ENCODE data around the gene GRPEL1. TPM values are rescaled to one million over a fixed set of nuclear protein-coding genes. Genes with fewer than 3 reads are reported as not detected.

The GRPEL1 gene
- total and polyA plus RNA-seq, 2 experiments from 2014 or later, result 27.4 to 112 TPM

GRCh38 chr4:7108660-7109059 lies 40.8 kb upstream of the GRPEL1 start (continued):
- TF ChIP-seq, protein P1, sequence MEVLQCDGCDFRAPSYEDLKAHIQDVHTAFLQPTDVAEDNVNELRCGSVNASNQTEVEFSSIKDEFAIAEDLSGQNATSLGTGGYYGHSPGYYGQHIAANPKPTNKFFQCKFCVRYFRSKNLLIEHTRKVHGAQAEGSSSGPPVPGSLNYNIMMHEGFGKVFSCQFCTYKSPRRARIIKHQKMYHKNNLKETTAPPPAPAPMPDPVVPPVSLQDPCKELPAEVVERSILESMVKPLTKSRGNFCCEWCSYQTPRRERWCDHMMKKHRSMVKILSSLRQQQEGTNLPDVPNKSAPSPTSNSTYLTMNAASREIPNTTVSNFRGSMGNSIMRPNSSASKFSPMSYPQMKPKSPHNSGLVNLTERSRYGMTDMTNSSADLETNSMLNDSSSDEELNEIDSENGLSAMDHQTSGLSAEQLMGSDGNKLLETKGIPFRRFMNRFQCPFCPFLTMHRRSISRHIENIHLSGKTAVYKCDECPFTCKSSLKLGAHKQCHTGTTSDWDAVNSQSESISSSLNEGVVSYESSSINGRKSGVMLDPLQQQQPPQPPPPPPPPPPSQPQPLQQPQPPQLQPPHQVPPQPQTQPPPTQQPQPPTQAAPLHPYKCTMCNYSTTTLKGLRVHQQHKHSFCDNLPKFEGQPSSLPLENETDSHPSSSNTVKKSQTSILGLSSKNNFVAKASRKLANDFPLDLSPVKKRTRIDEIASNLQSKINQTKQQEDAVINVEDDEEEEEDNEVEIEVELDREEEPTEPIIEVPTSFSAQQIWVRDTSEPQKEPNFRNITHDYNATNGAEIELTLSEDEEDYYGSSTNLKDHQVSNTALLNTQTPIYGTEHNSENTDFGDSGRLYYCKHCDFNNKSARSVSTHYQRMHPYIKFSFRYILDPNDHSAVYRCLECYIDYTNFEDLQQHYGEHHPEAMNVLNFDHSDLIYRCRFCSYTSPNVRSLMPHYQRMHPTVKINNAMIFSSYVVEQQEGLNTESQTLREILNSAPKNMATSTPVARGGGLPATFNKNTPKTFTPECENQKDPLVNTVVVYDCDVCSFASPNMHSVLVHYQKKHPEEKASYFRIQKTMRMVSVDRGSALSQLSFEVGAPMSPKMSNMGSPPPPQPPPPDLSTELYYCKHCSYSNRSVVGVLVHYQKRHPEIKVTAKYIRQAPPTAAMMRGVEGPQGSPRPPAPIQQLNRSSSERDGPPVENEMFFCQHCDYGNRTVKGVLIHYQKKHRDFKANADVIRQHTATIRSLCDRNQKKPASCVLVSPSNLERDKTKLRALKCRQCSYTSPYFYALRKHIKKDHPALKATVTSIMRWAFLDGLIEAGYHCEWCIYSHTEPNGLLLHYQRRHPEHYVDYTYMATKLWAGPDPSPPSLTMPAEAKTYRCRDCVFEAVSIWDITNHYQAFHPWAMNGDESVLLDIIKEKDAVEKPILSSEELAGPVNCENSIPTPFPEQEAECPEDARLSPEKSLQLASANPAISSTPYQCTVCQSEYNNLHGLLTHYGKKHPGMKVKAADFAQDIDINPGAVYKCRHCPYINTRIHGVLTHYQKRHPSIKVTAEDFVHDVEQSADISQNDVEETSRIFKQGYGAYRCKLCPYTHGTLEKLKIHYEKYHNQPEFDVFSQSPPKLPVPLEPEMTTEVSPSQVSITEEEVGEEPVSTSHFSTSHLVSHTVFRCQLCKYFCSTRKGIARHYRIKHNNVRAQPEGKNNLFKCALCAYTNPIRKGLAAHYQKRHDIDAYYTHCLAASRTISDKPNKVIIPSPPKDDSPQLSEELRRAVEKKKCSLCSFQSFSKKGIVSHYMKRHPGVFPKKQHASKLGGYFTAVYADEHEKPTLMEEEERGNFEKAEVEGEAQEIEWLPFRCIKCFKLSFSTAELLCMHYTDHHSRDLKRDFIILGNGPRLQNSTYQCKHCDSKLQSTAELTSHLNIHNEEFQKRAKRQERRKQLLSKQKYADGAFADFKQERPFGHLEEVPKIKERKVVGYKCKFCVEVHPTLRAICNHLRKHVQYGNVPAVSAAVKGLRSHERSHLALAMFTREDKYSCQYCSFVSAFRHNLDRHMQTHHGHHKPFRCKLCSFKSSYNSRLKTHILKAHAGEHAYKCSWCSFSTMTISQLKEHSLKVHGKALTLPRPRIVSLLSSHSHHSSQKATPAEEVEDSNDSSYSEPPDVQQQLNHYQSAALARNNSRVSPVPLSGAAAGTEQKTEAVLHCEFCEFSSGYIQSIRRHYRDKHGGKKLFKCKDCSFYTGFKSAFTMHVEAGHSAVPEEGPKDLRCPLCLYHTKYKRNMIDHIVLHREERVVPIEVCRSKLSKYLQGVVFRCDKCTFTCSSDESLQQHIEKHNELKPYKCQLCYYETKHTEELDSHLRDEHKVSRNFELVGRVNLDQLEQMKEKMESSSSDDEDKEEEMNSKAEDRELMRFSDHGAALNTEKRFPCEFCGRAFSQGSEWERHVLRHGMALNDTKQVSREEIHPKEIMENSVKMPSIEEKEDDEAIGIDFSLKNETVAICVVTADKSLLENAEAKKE (CRISPR knock-in tag; IDR thresholded peaks at IDR 0.05), result no peak

GRCh38 chr4:7108046-7108625 lies 40.3 kb upstream of the GRPEL1 start:
- H3K4me2 ChIP-seq, result no peak overlapping the region
- no peak overlapping the region for H3K27ac ChIP-seq (ENCODE audit: low read depth)
- H3K4me3 Mint-ChIP-seq, result no peak overlapping the region
- H3K4me1 Mint-ChIP-seq, result peaks cover 8% of the 10 kb centered on the region; the same call in 2 of the 3 replicates
- H3F3A ChIP-seq (replicated peaks; ENCODE audit: low read depth), result no peaks in the 10 kb centered on the region
- no peaks in the 10 kb centered on the region for H3K79me2 ChIP-seq (replicated peaks; ENCODE audit: insufficient read depth)
- H3K9me3 Mint-ChIP-seq, result no peaks in the 10 kb centered on the region; the same call in 2 of the 3 replicates
- DNase-seq (ENCODE audit: low spot score) (no peak), ATAC-seq (no peak)
- no peak overlapping the region for H3K27ac Mint-ChIP-seq
- H3K36me3 ChIP-seq (ENCODE audit: insufficient read depth), result no peaks in the 10 kb centered on the region
- peaks cover 3% of the 10 kb centered on the region; the same call in 1 of the 2 replicates for H3K4me1 ChIP-seq (ENCODE audit: insufficient read depth)
- H3K4me3 ChIP-seq, result no peak overlapping the region
- H2AFZ ChIP-seq, result no peak overlapping the region
- H3K27me3 Mint-ChIP-seq (ENCODE audit: insufficient read depth, low read depth, poor library complexity), result peaks cover 21% of the 10 kb centered on the region
- H3K9me2 ChIP-seq (ENCODE audit: insufficient read depth), result no peaks in the 10 kb centered on the region
- H3K27me3 ChIP-seq (ENCODE audit: insufficient read depth), result peaks cover 10% of the 10 kb centered on the region
- no peaks in the 10 kb centered on the region for H4K20me1 ChIP-seq (replicated peaks; ENCODE audit: insufficient read depth)
- H3K36me3 Mint-ChIP-seq (ENCODE audit: low read depth), result no peaks in the 10 kb centered on the region
- TF ChIP-seq STAT1 (IDR thresholded peaks at IDR 0.05; ENCODE audit: unreplicated experiment) (no peak), EZH2 (IDR thresholded peaks at IDR 0.05; ENCODE audit: low read depth, unreplicated experiment) (no peak), ETS1 (IDR thresholded peaks at IDR 0.05) (no peak), CREB1 (CRISPR knock-in tag; IDR thresholded peaks at IDR 0.05; ENCODE audit: low read depth) (no peak), ZNF114 (CRISPR knock-in tag; IDR thresholded peaks at IDR 0.05) (no peak), CTCF (conservative IDR thresholded peaks at IDR 0.05; ENCODE audit: low read depth in 2 of 2) (no peak), JUNB (IDR thresholded peaks at IDR 0.05; ENCODE audit: unreplicated experiment) (no peak)
